Gastrocnemius medialis (tissue), 4 donors: ENCODE data around the gene WIZ. TPM values are rescaled to one million over a fixed set of nuclear protein-coding genes. Genes with fewer than 3 reads are reported as not detected.

Experiments
- ATAC-seq, 2 donors: fragments of 150-250 bp; one replicate each; pipeline ENCODE4 v1.9.1; 2016
- DNase-seq, 2 donors: peaks; one replicate each; pipeline ENCODE4 v3.0.0-alpha.2; 2019
- H3K27ac ChIP-seq, 4 donors: fragments of 200-600 bp; sonication (generic); 1 replicate in 1 of 4; 2 replicates in 3 of 4; pipeline ENCODE4 v1.5.1; 2016 to 2018; ENCODE audit warnings: mild to moderate bottlenecking in 2 of 4, moderate library complexity in 1 of 4
- H3K27me3 ChIP-seq, 3 donors: fragments of 200-600 bp; sonication (generic) in 2 of 3; 1 replicate in 1 of 3; 2 replicates in 2 of 3; pipeline versions ENCODE4 v1.5.1 to v1.6.0; 2016 to 2019; ENCODE audit warnings: mild to moderate bottlenecking in 1 of 3, moderate library complexity in 1 of 3
- H3K36me3 ChIP-seq, 2 donors: fragments of 200-600 bp; sonication (generic) in 1 of 2; one replicate each; pipeline ENCODE4 v1.5.1; 2017 to 2018
- H3K4me1 ChIP-seq, 2 donors: fragments of 200-600 bp; sonication (generic) in 1 of 2; one replicate each; pipeline ENCODE4 v1.5.1; 2016 to 2017; ENCODE audit warnings: mild to moderate bottlenecking in 2 of 2
- H3K4me3 ChIP-seq, 4 donors: fragments of 200-600 bp; sonication (generic) in 3 of 4; 1 replicate in 1 of 4; 2 replicates in 3 of 4; pipeline ENCODE4 v1.5.1; 2016 to 2019; ENCODE audit warnings: mild to moderate bottlenecking in 2 of 4
- H3K9me3 ChIP-seq, 3 donors: fragments of 200-600 bp; sonication (generic) in 2 of 3; 1 replicate in 1 of 3; 2 replicates in 2 of 3; pipeline ENCODE4 v1.5.1; 2016 to 2019
- POLR2A ChIP-seq, 2 donors: fragments of 450-650 bp; IDR thresholded peaks; one replicate each; pipeline ENCODE4 v1.6.1; 2017; ENCODE audit warnings: antibody characterized with exemption in 2 of 2, mild to moderate bottlenecking in 2 of 2, moderate library complexity in 2 of 2
- in situ Hi-C, 4 donors: fragments of 200-750 bp; cut with MboI; loops; one replicate each; pipeline versions ENCODE4 v1.15.0 to v1.8.0; 2017; ENCODE audit warnings: low sequenced_read_pairs in 4 of 4
- intact Hi-C: fragments of 100-400 bp; cut with DNase I; formaldehyde crosslinking; loops from one replicate; pipeline ENCODE4 v1.15.1; 2023; ENCODE audit warnings: low total_unique reads
- total RNA-seq, 4 donors: library from RNA; depleted of rRNA; stranded (reverse); fragments of >200 nt; gene quantifications; one replicate each; pipeline versions ENCODE4 v1.1.0 to v1.2.3, GENCODE V29; 2016
- TF ChIP-seq, protein P1 (sequence below), 5 experiments: fragments of 450-650 bp in 3 of 5; fragments of 200-600 bp in 2 of 5; sonication (generic) in 2 of 5; IDR thresholded peaks in 4 of 5; conservative IDR thresholded peaks in 1 of 5; 1 replicate in 4 of 5; 2 replicates in 1 of 5; pipeline ENCODE4 v1.5.1; 2016 to 2019; ENCODE audit warnings: antibody characterized with exemption in 5 of 5, mild to moderate bottlenecking in 3 of 5, moderate library complexity in 3 of 5

The WIZ gene
- total RNA-seq, 4 donors from 2014 or later: 28.0 to 40.6 (median 32.5) TPM

GRCh38 chr19:15421136-15421695 lies 28.5 kb downstream of the WIZ start:
- no peaks in the 10 kb centered on the region for H3K27me3 ChIP-seq
- TF ChIP-seq, protein P1, sequence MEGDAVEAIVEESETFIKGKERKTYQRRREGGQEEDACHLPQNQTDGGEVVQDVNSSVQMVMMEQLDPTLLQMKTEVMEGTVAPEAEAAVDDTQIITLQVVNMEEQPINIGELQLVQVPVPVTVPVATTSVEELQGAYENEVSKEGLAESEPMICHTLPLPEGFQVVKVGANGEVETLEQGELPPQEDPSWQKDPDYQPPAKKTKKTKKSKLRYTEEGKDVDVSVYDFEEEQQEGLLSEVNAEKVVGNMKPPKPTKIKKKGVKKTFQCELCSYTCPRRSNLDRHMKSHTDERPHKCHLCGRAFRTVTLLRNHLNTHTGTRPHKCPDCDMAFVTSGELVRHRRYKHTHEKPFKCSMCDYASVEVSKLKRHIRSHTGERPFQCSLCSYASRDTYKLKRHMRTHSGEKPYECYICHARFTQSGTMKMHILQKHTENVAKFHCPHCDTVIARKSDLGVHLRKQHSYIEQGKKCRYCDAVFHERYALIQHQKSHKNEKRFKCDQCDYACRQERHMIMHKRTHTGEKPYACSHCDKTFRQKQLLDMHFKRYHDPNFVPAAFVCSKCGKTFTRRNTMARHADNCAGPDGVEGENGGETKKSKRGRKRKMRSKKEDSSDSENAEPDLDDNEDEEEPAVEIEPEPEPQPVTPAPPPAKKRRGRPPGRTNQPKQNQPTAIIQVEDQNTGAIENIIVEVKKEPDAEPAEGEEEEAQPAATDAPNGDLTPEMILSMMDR (IDR thresholded peaks at IDR 0.05 in 4 of 5, conservative IDR thresholded peaks at IDR 0.05 in 1 of 5): no peak
- TF ChIP-seq POLR2A (IDR thresholded peaks at IDR 0.05): no peak
- H3K27ac ChIP-seq: peak overlapping the region; percentile 70 to 84 (median 80)
- H3K36me3 ChIP-seq: peaks cover 0 to 35% of the 10 kb centered on the region in 2 donors
- intact Hi-C loops (no loop called here), in situ Hi-C loops (no loop called here)
- no peak overlapping the region for H3K4me3 ChIP-seq
- ATAC-seq: no peak
- DNase-seq: no peak
- peaks cover 38 to 39% of the 10 kb centered on the region in 2 donors for H3K4me1 ChIP-seq
- no peaks in the 10 kb centered on the region for H3K9me3 ChIP-seq

DNA sequence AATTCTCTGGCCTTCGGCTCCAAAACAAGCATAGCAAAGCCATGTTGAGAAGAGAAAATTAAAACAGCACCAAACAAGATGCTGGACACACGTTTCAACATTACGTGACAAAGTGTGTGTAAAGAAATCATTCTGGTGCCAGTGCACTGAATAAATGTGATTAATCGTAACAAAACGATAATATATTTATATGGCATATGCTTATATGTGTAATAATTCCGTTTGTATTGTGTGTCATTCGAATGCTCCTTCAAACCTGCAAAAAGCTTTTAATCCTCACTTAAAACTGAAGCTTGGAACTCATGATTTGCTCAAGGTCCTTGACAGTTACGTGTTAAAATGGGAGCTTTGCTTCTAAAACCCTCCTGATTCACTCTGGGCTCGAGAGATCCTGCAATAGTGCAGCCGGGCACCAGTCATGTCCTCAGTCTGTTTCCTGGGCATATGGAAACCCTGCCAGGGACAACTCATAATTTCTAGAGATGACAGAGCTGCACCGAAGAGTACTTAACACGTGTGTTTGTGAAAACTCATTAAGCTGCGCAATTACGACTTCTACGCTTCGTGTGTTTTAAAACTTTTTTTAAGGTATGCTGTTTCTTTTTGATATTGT lies 30.2 kb downstream of the WIZ start:
- Histone ChIP-seq H3K4me3 (peak overlapping the region; percentile 71 to 93 (median 85)), H3K9me3 (no peaks in the 10 kb centered on the region), H3K27me3 (no peaks in the 10 kb centered on the region), H3K4me1 (peaks cover 48 to 53% of the 10 kb centered on the region in 2 donors), H3K27ac (peak overlapping the region; percentile 72 to 96 (median 83)), H3K36me3 (peaks cover 0 to 28% of the 10 kb centered on the region in 2 donors)
- in situ Hi-C loops (no loop called here), intact Hi-C loops (loop anchor here (1.0 to 5.0 kb wide), 3 partner anchors 13 to 139 kb away; partner anchors contain the start of gene BRD4)
- no peak for DNase-seq
- no peak for TF ChIP-seq POLR2A (IDR thresholded peaks at IDR 0.05)
- peak; percentile 13 to 24 for ATAC-seq

- Histone ChIP-seq H3K27ac (peak within 1 kb of the TSS; percentile 91 to 97 (median 96)), H3K36me3 (peaks cover 0 to 22% of the 10 kb centered on the region in 2 donors), H3K9me3 (no peaks in the 10 kb centered on the region), H3K27me3 (no peaks in the 10 kb centered on the region), H3K4me1 (peaks cover 54 to 60% of the 10 kb centered on the region in 2 donors), H3K4me3 (peak within 1 kb of the TSS; percentile 78 to 93 (median 90))
- DNase-seq: peak; percentile 100
- peak; percentile 94 to 95 for ATAC-seq
- TF ChIP-seq, protein P1 (IDR thresholded peaks at IDR 0.05 in 4 of 5, conservative IDR thresholded peaks at IDR 0.05 in 1 of 5): peak; percentile 42 to 64 (median 59)
- TF ChIP-seq POLR2A (IDR thresholded peaks at IDR 0.05): peak; percentile 98 to 99
- in situ Hi-C loops: no loop called here
- intact Hi-C loops: loop anchor here (1.0 to 5.0 kb wide), 4 partner anchors 14 to 138 kb away; partner anchors contain the start of genes AKAP8 and BRD4
Measured at GRCh38 chr19:15418579-15419412, 31.0 kb downstream of the WIZ start, which contains the start of gene AKAP8L. Gene AKAP8L (minus strand): TSS chr19:15418988. CDS start chr19:15418923, 65 bp downstream.

DNA sequence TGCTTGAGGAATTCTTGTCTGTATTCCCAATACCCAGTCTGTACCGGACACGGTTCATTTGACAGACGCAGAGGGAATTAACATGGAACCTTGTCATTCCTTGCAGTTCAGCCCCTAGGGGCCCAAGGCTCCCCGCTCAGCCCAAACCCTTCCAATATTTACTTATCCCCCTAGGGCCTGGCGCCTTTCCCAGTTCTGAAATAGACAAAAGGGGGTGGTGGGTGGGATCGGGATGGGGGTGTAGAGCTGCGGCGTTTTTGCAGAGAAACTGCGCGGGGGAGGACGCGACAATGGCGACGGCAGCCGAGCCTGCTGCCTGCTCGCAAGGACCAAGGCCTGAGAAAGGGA lies 31.6 kb downstream of the WIZ start:
- H3K36me3 ChIP-seq: peaks cover 0 to 16% of the 10 kb centered on the region in 2 donors
- H3K4me1 ChIP-seq: peaks cover 60 to 66% of the 10 kb centered on the region in 2 donors
- intact Hi-C loops (loop anchor here (1.0 to 5.0 kb wide), 3 partner anchors 39 to 137 kb away; partner anchors contain the start of genes AKAP8 and BRD4), in situ Hi-C loops (no loop called here)
- ATAC-seq (peak in 1 of 2 donors; percentile 11), DNase-seq (no peak)
- H3K27me3 ChIP-seq: no peaks in the 10 kb centered on the region
- peak overlapping the region; percentile 91 to 97 (median 96) for H3K27ac ChIP-seq
- peak overlapping the region; percentile 78 to 93 (median 90) for H3K4me3 ChIP-seq
- TF ChIP-seq, protein P1 (IDR thresholded peaks at IDR 0.05 in 4 of 5, conservative IDR thresholded peaks at IDR 0.05 in 1 of 5): no peak
- no peak for TF ChIP-seq POLR2A (IDR thresholded peaks at IDR 0.05)
- H3K9me3 ChIP-seq: no peaks in the 10 kb centered on the region
